ENCODE results near the gene PARD3.
"Not testable (repeated sequence)": the region's sequence is repeated elsewhere in the genome, so short reads cannot be mapped to it uniquely, and the experiment has no call there.

Gene PARD3

DNA sequence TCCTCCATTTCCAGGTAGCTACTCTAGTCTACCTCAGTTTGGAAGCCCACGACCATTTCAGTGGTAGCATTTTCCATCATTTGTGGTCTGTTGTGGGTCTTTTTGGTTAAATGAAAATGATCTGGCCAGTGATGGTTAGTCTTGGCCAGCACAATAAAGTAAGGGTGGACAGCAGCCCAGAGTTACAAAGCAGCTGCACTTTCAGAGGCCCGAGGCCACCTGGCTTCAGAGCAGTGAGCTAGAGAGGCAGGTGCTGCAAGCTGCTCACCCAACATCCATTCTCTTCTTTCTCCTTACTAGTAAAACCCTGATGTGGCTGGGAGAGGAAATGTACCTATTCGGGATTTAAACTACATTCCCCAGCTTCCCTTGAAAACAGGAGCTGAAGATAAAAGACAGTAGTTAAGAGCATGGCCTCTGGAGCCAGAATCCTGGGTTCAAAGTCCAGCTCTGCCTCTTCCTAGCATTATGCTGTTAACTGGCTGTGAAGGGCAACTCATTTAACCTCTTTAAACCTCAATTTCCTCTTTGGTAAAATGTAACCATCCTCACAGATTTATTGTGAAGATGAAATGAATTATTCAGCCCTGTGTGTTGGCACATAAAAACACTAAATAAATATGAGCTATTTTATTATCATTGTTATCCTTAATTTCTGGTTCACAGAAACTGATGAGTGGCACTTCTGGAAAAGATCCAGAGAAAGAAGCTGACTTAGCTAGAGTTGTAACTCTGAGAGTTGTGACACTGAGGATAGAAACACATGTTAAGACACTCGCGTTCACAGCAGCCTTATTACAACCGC is 517.4 kb downstream of the PARD3 start:
- DNase-seq (ENCODE audit: low spot score) = no peak

DNA sequence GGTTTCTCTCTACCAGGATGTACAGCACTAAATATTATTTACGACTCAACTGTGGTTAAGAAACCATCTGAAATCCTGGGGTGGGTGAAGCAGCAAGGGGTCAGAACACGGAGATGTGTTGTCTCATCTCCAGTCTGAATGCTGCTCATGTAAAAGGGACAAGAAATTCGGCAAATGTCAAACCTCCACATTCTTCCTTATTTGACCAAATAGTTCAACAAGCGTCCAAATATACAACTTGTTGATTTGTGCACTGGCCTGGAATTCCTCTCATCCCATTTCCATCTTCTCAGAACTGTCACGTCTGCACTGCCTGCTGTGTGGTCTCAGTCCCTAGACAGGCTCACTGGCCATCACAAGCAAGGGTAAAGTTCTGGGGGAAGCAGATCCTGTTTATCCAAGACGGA is 520.0 kb downstream of the PARD3 start:
- no peak for DNase-seq (ENCODE audit: low spot score)

DNA sequence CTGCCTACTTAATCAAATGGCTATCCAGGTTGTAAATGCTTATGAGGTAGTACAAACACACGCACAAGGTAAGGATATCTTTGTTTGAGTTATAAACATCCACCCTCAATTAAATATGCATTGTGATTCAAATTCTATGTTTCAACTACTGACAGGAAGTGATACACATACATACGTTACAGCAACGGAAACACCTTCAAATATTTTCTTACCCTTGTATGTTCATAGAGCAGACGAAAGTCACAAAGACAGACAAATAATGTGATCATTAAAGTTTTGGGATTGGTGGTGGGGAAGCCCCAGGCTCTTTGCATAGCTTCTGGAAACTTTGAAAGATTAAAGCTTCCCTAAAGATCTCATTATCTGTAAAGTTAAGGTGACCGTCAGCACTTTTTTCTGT is 521.0 kb downstream of the PARD3 start:
- DNase-seq (ENCODE audit: low spot score) = no peak

DNA sequence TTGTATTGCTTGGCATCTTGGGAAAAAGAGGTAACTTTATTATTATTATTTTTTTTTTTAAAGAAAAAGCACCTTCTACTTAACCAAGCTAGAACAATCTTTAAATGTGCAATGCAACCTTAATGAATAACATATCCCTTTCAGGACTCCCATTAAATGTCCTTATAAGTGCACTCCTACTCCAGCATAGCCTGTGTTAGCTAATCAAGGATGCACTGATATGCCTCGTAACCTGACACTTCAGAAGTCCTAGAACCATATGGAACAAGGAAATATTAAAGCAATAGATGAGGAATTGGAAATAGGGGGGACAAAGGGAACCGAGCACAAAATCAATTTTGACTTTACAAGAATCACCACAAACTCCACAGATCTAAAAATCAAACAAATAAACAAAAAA is 522.4 kb downstream of the PARD3 start:
- DNase-seq (ENCODE audit: low spot score) = no peak

DNA sequence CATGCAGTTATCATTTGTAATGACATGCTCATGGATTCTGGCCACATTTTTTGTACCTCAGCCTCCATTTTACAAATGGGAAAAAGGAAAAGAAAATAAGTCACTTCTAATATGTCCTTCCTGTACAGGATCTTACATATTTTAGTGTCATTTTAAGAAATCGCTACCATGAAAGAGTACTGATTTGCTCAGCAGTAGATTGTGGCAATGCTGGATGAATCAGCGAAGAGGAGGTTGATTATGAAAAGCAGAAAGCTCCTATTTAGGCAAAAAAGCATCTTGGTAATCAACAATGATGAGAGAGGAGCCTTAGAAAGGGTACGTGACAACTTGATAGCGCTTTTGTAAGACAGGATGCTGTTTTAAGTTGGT is 522.9 kb downstream of the PARD3 start:
- no peak for DNase-seq (ENCODE audit: low spot score)

DNA sequence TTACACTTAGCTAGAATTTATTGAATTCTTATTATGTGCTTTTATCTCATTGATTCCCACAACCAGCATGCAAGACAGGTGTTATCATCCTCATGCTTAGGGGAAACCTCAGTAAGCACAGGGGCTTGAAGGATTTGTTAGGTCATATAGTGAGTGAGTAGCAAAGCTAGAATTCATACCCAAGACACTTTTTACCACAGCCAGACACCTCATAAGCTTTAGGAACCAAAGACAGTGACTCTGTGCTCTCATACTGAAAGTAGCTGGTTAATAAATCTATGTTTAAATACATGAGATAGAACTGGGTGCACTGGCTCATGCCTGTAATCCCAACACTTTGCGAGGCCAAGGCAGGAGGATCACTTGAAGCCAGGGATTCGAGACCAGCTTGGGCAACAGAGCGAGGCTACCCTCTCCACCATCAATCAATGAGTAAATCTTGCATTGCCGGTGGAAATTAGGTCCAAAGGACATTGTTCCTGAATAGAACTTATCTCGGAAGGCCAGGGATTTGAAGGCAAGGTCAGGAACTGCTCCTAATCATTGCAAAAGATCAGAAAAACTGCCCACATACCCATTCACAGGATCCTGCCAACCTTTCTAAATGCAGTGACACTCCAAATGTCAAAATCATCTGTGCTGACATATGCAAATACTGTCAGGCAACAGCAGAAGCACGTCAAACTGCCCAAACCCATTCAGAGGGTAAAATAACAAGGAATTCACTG is 523.5 kb downstream of the PARD3 start:
- DNase-seq (ENCODE audit: low spot score) = no peak

GRCh38 chr10:34290412-34291081 is 524.5 kb downstream of the PARD3 start:
- no peak for DNase-seq (ENCODE audit: low spot score)

DNA sequence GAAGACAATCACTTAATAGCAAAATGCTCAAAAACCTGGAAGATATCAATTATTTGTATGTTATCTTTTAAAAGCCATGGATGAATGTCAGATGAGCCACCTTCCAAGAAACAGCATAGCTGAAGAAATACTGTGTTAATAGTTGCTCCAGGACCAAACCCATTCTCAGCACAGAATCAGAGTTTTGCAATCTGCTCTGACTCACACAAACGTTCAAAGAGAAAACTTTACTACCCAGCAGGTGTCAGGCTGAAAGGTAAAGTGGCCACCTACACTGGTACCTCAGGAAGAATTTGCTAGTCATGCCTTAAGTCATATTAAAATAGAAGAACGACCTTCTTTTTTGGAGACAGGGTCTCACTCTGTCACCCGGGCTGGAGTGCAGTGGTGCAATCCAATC is 526.5 kb downstream of the PARD3 start:
- no peak for DNase-seq (ENCODE audit: low spot score)

DNA sequence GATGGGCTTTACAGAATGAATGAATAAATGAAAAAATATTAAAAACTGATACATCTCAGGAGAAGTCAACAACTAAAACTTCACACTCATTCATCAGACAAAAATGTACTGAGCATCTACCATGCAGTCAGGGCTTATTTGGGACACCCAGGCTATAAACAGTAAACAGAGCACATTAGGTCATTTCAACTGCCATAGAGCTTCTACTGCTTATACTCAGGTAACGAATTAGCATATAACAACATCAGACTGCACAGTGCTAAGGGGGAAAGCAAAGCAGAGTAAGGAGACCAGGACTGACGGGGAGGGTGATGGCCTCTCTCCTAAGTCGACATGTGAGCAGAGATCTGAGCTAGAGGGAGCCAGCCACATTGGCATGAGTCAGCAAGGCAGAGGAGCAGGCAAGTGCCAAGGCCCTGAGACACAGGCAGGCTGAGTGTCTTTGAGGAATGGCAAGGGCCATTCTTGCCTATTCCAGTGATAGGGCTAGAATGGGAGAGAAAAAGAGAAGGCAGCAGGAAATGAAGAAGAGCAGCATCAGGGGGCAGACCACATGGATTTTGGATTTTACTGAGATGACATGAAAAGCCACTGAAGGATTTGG is 528.9 kb downstream of the PARD3 start:
- peak; percentile 7 for DNase-seq (ENCODE audit: low spot score)

DNA sequence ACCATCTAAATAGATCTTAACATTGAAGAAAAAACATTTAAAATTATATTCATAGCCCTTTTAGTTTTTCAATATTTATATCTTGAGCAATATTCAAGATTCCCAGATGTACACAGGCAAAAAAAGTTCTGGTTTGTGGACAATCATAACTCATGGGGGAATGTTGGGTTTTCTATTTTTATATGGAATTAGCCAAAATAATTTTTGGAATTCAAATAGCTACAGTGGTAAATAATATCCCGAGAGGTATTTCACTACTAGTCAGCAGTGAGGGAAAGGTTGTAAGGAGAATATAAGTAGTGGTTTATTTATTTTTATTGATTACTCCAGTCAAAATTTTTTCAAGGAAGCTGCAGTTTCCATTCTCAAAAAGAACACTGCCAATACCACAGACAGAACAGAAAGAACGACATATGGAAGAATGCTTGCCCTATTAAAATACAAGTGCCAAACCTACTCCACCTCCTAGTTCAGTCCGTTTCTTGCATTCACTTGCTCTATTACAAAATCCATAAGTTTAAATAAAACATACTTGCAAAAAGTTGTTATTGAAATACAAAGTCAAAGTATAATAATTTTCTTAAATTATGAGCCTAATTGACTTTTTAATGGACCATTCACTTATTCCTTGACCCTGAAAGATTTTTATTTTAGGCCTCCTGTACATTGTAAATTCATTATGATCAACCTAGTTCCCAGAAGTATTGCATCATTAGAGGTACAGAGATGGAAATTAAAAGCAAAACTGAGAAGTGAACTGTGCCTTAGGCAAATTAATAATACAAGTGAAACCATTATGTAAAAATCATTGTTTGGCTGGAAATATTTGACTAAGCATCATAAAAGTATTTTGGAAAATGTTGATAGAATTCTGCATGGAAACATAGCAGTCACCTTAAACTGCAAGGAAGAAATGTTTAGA is 533.2 kb downstream of the PARD3 start:
- no peak for DNase-seq (ENCODE audit: low spot score)

- no peak for DNase-seq (ENCODE audit: low spot score)
Observed at GRCh38 chr10:34280599-34281374, 534.3 kb downstream of the PARD3 start.

DNA sequence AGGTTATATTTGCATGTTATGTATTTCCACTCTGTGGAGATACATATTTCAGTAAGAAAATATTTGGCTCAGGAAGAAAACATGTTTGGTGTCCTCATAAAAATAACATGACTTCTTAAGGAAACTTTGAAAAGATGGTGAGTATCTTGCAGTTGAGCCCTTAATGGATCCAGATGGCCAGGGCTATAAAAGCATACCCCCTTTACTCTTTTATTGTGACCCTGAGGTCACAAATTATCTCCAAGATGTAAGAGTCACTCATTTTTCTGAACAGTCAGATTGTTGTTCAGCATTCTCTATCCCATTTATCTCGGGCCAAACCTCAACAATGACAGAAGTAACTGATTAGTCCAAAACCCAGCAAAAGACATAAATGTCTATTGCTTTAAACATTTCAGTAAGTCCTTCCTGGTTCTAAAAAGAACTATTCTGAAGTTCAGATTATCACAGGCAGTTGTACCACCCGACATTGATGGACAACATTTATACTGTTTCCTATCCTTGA is 539.4 kb downstream of the PARD3 start:
- DNase-seq (ENCODE audit: low spot score) = no peak

- no peak for DNase-seq (ENCODE audit: low spot score)
Observed at GRCh38 chr10:34274906-34275305, 540.2 kb downstream of the PARD3 start.

- no peak for DNase-seq (ENCODE audit: low spot score)
Observed at GRCh38 chr10:34273340-34273739, 541.8 kb downstream of the PARD3 start.

DNA sequence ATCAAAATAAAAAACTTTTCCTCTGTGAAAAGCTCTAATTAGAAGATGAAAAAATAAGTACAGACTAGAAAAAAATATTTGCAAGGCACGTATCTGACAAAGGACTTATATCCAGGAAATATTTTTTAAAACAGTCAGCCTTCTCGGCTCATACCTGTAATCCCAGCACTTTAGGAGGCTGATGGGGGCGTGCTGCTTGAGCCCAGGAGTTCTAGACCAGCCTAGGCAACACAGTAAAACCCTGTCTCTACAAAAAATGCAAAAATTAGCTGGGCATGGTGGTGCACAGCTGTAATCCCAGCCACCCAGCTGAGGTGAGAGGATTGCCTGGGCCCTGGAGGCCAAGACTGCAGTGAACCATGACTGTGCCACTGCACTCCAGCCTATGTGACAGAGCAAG is 542.8 kb downstream of the PARD3 start:
- no peak for DNase-seq (ENCODE audit: low spot score)

- DNase-seq (ENCODE audit: low spot score) = not testable (repeated sequence)
Observed at GRCh38 chr10:34268410-34268809, 546.7 kb downstream of the PARD3 start.

DNA sequence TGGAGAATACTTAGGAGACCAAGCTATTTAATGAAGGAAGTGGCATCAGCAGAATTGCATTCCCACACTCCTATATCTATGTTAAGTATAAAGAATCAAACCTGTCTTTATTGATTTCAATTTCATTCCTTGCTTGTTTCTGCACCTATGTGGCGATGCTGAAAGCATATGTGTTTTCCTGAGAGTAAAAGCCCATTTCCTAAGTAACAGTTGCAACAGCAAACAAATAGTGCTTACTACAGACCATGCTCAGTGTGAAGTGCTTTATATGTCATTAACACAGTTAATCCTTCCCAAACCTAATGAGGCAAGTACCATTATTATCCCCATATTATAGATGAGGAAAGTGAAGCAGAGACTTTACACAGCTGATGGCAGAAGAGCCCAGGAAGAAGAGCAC is 552.1 kb downstream of the PARD3 start:
- no peak for DNase-seq (ENCODE audit: low spot score)

DNA sequence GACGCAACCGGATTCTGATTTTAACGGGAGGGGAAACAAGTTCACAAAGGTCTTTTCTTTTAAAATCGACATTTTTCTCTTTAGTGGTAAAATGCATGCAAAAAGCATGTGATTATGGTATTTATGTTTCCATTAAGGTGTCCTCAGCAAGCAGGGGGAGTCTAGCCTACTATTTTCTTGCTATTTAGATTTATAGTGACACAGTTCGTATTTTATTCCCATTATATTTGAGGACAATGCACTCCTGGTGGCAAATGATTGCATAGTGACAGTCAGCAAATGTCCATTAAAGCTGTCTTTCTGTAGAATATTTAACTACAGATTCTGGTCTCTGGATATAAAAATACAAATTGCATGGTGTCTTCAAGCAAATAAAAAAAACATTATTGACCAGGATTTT is 554.2 kb downstream of the PARD3 start:
- no peak for DNase-seq (ENCODE audit: low spot score)

DNA sequence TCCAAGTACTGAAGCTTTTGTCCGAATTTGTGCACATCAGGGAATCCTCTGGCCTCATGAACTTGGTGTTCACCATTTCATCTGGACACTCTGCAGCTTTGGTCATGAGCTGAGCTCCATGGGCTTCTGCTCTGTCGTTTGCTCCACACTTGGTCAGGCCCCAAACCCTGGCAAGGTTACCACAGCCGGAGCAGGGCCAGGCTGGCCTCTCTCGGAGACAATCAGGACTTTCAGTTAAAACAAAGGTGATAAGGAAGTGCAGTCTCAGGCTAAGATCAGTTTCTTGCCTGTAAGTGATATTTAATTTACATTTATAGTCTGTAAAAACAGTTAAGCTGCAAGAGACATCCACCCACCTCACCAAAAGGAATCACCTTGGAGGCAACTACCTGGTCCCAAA is 558.9 kb downstream of the PARD3 start:
- DNase-seq (ENCODE audit: low spot score) = no peak

DNA sequence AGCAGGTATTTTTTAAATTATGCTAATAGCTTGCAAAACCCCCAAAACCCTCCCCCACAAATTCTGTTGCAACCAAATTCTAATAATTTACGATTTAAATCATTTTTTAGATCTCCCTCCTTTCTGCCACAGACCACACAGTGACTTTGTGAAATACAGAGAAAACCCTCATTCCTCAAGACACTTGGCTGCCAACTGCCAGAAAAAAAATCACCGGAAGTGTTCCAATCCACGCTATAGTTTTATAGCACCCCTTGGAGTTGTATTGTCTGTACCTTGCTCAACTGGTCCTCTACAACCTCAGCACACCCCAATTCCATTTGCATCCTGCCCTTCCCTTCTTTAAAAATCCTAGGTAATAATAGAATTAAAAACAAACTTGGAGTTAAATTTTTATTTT is 560.1 kb downstream of the PARD3 start:
- DNase-seq (ENCODE audit: low spot score) = no peak

DNA sequence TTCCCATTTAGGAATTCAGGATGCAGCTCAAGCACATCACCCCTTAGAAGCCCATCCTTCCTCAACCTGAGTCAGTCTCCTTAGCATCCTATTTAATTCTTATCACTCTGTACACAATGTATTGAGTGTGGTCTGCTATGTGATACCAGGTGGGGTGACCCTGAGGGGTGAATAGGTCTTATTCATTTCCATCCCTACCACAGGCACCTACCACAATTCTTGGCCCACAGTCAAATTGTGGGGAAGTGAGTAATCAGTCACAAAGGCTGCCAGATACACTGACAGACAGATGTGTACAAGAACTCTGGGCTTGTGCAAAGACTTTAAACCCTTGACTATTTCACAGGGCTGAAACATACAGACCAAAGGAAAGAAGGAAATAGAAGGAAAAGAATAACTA is 560.5 kb downstream of the PARD3 start:
- DNase-seq (ENCODE audit: low spot score) = no peak

Data from pons (tissue), 1 donor.